GM18951 (cell line): ENCODE results near the gene RANBP9.

ENCODE experiments used
- POLR2A ChIP-seq: IDR thresholded peaks from 4 replicates; pipeline ENCODE4 v1.6.1; 2011; ENCODE audit warnings: mild to moderate bottlenecking; ENCODE audit not compliant: insufficient read length, insufficient read depth; ENCODE audit errors: extremely low read depth
- in situ Hi-C: fragments of 300-500 bp; cut with MboI; formaldehyde crosslinking; loops from one replicate; pipeline ENCODE4 v1.12.0; 2022; ENCODE audit warnings: low sequenced_read_pairs, mixed read lengths, inconsistent platforms; ENCODE audit not compliant: unreplicated experiment

RANBP9 gene

GRCh38 chr6:13604546-13605416 lies 106.9 kb downstream of the RANBP9 start:
- in situ Hi-C loops: no loop called here
- no peak for TF ChIP-seq POLR2A

GRCh38 chr6:13604135-13604534 lies 107.5 kb downstream of the RANBP9 start:
- in situ Hi-C loops: no loop called here
- TF ChIP-seq POLR2A: no peak

- in situ Hi-C loops: no loop called here
Measured at GRCh38 chr6:13600036-13600435, 111.6 kb downstream of the RANBP9 start.

GRCh38 chr6:13597073-13597472 lies 114.6 kb downstream of the RANBP9 start:
- in situ Hi-C loops: no loop called here
- TF ChIP-seq POLR2A: no peak

More at GRCh38 chr6:13600036-13600435, 111.6 kb downstream of the RANBP9 start:
- TF ChIP-seq POLR2A: no peak

- in situ Hi-C loops: no loop called here
- TF ChIP-seq POLR2A: no peak
Measured at GRCh38 chr6:13593720-13594119, 117.9 kb downstream of the RANBP9 start.

GRCh38 chr6:13593103-13593502 lies 118.5 kb downstream of the RANBP9 start:
- in situ Hi-C loops: no loop called here
- TF ChIP-seq POLR2A: no peak

GRCh38 chr6:13591205-13591921 lies 120.3 kb downstream of the RANBP9 start:
- in situ Hi-C loops: no loop called here
- TF ChIP-seq POLR2A: no peak

- in situ Hi-C loops: no loop called here
- TF ChIP-seq POLR2A: no peak
Measured at GRCh38 chr6:13590574-13591153, 121.0 kb downstream of the RANBP9 start.

- TF ChIP-seq POLR2A: no peak
- in situ Hi-C loops: no loop called here
Measured at GRCh38 chr6:13589801-13590200, 121.8 kb downstream of the RANBP9 start.

- in situ Hi-C loops: no loop called here
- TF ChIP-seq POLR2A: no peak
Measured at GRCh38 chr6:13586603-13587542, 124.8 kb downstream of the RANBP9 start.

GRCh38 chr6:13581700-13582229 lies 129.9 kb downstream of the RANBP9 start:
- in situ Hi-C loops: no loop called here
- no peak for TF ChIP-seq POLR2A

GRCh38 chr6:13579911-13580310 lies 131.7 kb downstream of the RANBP9 start:
- no peak for TF ChIP-seq POLR2A
- in situ Hi-C loops: no loop called here
